CD4-positive, alpha-beta T cell treated with Interferon gamma for 1 hour (primary cell): Measurements from ENCODE around the gene PBX1.

Experiments used
- DNase-seq: peaks from one replicate; pipeline ENCODE4 v3.0.0-alpha.2; 2020

The PBX1 gene

DNA sequence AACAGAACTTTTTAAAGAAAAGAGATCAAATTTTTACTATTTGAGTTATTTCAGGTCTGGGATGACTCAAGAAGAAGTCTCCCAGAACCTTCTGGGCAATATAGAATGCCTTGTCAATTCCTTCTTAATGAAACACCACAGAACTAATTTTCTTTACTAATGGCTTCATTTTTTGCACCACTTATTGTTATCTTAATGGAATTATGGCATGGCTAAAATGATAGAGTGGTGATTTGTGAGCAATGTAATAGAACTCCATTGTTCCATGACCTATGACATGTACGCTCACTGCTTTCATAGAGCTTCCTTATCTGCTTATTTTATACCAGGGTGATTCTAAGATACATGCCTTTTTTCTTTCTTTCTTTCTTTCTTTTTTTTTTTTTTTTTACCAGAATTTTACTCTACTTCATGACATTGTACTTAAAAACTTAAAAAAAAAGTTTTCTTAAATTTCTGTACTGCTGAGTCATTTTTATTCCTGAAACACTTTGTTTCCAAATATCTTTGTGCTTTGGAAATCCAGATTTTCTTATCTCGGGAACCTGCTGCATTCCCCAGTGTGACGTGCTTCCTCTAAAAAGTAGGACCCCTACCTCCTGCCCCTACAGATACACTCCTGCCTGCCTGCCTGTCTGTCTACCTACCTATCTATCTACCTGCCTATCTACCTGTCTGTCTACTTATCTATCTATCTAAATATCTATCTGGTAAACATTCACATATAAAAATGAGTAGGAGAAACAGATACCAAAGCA, 284.9 kb downstream of the PBX1 start:
- no peak for DNase-seq

DNA sequence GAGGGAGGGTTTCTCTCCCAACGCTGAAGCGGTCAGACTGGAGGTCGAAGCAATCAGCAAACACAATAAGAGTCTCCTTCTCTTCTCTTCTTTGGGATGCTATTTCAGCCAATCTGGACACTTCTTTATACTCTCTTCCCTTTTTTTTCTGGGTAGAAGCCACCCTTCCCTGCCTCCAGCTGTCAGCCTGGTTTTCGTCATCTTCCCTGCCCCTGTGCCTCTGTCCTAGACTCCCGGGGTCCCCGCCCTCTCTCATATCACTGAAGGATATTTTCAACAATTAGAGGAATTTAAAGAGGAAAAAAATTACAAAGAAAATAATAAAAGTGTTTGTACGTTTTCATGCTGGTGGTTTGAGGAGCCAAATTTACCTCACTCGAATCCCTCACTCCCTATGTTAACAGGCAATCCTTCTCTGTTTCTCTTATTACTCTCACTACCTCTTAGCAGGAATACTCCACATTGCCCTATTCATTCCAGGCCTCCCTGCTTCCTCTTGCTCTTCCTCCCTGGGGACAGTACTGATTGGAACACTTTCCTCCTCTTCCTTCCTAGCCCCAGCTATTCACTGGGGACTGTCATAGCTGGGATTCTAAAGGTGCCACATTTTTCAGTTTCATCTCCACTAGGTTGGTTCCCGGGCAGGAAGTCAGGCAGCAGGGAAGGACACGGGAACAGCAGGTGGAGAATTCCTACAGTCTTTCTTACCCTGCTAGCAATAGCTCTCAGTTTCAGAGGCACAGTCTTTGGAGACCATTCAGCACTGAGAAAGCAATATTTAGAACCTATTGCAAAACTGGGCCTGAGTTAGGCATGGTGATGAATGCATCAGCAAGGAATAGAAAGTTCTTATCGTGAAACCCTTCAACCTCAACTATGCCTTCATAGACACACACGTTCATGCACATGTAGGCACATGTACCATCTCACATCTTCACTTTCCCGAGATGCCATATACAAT, 288.0 kb downstream of the PBX1 start:
- DNase-seq: no peak

- DNase-seq: no peak
Measured at GRCh38 chr1:164853146-164853545, 294.2 kb downstream of the PBX1 start.

GRCh38 chr1:164855716-164856329, 296.8 kb downstream of the PBX1 start:
- DNase-seq: no peak

DNA sequence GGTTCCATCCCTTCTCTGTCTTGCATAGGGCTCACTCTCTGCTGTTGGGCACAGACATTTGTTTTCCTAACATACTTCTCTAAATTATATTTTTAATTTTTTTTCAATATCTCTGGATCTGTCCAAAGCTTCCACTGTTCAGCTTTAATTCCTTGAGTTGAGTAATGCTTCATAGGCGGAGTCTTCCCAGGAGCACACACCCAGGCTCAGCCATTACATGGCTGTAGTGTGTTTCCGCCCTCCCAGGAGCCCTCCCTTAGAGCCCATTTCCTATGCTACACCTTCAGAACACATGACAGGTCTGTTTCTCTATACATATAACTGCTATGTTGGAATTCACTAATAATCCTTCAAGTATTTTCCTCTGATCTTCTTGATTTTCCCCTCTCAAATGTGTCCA, 297.4 kb downstream of the PBX1 start:
- DNase-seq: no peak

GRCh38 chr1:164857439-164857838, 298.5 kb downstream of the PBX1 start:
- DNase-seq: no peak

DNA sequence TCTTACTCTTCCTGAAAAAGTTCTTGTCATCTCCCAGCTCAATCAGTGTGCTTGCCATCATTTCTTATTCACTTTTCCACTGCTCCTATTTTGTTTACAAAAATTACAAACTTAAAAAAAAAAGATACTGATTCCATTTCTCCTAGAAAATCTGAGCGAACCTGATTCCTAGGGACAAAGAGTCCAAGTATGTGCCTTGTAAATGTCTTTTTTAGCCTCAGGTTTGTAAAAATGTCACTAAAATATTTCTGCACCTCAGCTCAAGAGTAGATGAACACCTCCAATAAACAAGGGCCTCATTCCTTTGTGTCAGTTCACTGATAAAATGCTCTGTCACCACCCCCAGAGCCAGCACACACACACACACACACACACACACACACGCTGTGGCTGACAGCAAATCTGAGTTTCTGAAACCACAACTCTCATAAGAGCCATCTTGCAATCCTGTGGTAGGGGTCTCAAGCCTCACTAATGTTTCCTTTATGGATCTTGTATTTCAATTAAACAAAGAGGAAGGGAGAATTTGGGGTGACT, 299.2 kb downstream of the PBX1 start:
- DNase-seq: no peak

- DNase-seq: no peak
Measured at GRCh38 chr1:164861632-164862031, 302.6 kb downstream of the PBX1 start.

DNA sequence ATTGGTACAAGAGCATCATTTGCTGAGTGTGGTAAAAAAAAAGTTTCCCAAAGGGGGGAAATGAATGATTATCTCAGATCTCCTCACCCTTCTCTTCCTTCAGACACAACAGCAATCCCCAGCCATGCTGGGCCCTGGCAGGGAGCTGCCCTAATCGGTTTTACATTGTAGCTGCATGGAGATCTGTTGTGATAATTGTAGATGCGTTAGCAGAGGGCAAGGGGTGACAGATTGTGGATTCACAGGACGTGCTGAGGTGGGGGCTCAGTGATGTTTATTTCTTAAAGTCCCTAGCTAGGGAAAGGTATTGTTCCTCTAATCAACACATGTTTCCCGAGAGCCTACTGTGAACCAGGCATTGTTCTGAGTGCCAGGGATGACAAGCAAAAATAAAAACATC, 304.1 kb downstream of the PBX1 start:
- DNase-seq: no peak

DNA sequence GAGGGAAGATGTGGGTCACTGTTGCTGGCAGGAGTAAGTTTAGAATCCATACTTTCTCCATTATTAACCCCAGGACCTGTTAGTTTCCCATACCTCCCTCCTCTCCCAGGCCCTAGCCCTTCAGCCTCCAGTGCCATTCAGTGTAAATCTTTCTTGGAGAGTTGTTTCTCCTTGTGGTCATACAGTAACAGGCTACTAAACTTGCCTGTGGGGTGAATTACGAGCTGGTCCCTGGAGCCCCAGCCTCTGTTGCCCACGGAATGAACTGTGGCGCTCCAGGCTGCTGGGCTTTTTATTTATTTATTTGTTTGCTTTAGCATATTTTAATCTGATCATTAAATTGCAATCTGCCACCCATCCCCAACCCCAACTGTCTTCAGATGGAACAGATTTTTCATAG, 305.2 kb downstream of the PBX1 start:
- DNase-seq: no peak

DNA sequence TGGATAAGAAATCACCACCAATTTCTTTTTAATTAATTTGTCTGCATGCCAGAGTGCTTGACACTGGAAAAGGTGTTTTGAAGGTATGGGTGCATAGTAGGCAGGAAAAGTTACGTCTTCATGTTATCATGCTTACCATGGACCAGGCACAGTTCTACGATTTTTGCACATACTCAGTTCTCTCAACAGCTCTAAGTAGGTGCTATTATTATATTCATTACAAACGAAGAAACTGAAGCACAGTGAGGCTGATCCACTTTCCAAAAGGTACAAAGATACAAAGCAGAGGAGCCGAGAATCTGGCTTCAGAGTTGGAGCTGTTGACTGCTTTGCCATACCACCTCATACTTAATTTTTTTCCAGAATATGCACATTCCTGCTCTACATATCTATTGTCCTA, 306.4 kb downstream of the PBX1 start:
- DNase-seq: no peak

DNA sequence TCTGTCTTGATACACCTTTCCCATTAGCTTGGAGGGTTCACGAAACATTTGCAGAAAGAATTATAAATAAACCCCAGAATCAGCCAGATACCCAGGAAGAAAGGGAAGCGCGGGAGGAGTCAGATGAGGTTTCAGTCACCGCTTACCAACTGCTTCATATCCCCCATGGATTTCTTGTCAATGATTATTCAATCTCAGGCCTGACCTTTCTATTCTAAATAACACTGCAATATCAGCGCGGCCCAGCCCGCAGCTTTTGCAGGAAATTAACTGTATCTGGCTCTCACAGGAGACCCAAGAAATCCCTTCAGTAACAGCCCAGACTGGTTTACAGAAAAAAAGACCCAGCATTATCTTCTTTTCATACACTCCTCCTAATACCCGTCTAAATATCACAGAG, 308.6 kb downstream of the PBX1 start:
- DNase-seq: no peak

DNA sequence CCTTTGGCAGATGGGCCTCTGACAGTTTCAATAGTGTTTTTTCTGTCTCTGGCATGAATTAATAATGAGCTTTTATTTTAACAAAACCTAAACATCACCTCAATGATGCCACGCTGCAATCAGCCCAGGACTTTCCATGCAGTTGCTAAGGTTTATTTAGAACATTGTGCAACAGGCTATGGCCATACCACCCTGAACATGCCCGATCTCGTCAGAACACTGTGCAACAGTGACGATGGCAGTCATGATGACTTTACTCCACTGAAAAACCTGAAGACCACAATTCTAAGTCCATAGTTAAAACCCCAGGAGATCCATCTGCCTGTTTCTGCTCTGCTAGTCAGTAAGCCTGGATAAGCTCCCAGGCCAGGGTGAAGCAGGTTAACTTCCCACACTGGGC, 310.0 kb downstream of the PBX1 start:
- DNase-seq: no peak

DNA sequence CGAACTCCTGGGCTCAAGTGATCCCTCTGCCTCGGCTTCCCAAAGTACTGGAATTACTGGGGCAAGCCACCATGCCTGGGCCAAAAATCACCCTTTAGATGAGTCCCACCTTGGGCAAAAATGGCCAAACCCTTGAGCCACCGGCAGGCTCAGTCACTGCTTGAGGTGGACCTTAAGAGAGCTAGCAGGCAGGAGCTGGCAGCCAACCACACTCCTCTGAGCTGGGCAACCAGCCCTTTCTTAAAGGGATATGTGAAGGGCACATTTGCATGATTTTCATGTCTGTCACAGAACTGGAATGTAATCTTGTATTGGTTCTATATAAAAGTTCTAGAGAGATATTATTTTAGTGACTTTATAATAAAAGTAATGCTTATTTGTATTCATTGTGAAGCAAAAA, 316.5 kb downstream of the PBX1 start:
- DNase-seq: no peak

GRCh38 chr1:164876398-164877116, 317.6 kb downstream of the PBX1 start:
- DNase-seq: no peak

DNA sequence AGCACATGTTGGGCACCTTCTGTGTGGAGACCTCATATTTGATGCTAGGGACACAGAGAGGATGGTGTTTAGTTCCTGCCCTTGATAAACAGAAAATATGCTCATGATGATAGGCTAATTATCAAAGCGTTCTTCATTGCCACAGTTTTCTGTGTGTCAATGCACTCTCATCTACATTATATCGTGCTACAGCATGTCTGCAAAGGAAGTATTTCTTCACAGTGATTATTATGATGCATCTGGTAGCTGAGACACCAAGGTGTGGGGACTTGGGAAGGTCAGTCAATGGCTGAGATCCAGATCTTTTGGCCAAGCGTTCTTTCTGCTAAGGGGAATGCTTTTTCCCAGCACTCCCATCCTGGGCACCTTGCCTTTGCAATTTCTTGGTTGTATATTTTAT, 321.2 kb downstream of the PBX1 start:
- no peak for DNase-seq

DNA sequence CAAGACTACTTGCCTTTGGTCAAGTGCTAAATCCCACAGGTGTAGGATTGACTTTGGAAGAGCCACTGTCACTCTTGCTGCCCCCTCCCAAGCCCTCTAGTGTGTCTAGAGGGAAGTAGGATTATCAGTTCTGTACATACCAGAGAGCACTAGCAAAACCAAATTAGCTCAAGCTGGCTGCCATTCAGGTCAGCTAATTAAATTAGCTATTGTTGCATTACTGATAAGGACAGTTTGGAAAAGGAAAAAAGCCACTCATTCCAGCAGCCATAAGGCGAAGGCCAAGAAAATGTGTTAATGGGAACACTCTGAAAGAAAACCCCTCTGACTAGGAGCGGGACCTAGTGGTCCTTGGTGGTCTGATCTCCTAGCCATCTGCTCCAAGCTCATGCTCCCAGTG, 321.7 kb downstream of the PBX1 start:
- no peak for DNase-seq

DNA sequence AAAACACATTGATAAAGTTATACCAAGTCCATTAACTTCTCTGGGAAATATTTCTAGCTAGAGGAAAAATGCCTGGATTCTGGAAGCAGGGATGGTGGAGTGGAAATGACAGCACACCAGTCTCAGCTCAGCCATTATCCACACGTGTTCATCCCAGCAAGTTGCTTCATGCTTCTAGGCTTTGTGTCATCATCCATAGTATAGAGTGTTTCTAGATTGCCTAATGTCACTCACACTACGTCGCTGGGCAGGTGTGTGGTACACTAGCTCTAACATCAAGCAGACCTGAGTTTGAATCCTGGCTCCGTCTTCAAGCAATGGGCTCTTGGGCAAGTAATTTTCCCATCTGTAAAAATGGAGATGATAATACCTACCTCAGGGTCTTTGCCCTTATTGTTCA, 326.3 kb downstream of the PBX1 start:
- DNase-seq: no peak

DNA sequence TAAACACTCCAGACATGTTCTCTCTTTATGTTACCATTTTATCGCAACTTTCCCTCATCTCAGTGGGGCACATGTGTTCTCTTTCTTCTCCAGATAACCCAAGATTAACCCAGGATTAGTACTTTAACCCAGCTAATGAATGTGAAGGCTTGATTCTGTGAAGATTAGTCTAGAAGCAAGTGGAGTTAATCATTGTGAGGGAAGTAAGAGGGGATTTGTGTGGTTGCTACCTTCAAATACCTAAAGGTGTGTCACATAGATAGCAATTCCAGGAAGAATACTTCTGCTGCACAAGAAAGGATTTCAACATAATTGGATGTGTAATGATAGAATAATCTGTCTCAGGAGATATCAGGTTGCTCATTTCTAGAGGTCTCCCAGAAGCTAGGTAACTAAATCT, 327.1 kb downstream of the PBX1 start:
- no peak for DNase-seq

- no peak for DNase-seq
Measured at GRCh38 chr1:164891615-164892014, 332.6 kb downstream of the PBX1 start.

GRCh38 chr1:164895026-164895912, 336.3 kb downstream of the PBX1 start:
- DNase-seq: no peak

DNA sequence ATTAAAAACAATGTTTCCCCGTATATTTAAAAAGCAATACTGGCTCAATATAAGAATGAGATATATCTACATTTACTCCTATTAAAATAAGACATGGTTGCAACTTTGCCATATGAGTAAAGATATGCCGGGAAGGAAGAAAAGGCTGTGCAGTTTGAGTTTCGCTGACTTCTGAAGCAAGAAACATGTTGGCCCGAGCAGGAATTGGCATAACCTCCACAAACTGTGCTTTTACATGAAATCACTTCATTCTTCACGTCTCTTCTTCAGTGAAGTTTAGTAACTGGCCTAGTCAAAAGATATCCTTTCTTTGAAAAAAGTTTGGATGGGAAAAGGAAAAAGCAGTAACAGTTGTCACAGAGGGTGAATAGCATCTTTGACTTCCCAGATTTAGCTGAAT, 342.0 kb downstream of the PBX1 start:
- DNase-seq: no peak
